Fibroblast of villous mesenchyme (primary cell): Measurements from ENCODE around the gene DEAF1. TPM values are rescaled to one million over a fixed set of nuclear protein-coding genes. Genes with fewer than 3 reads are reported as not detected.

Source experiments
- DNase-seq: peaks from one replicate; pipeline ENCODE4 v3.0.0-alpha.2; 2010; ENCODE audit warnings: low read depth
- H3K4me3 ChIP-seq: 2 replicates; pipeline ENCODE4 v1.5.1; 2011; ENCODE audit warnings: low read depth, mild to moderate bottlenecking, low read length
- total RNA-seq: library from RNA; depleted of rRNA; stranded (reverse); fragments of >200 nt; gene quantifications from 2 replicates; pipeline ENCODE4 v1.2.3, GENCODE V29; 2012
- TF ChIP-seq, protein P1 (sequence below): IDR thresholded peaks from 2 replicates; pipeline ENCODE4 v1.5.1; 2012; ENCODE audit warnings: low read depth, mild to moderate bottlenecking, low read length; ENCODE audit not compliant: insufficient read depth

DEAF1 gene
- total RNA-seq, 1 donor = 33.7 TPM

DNA sequence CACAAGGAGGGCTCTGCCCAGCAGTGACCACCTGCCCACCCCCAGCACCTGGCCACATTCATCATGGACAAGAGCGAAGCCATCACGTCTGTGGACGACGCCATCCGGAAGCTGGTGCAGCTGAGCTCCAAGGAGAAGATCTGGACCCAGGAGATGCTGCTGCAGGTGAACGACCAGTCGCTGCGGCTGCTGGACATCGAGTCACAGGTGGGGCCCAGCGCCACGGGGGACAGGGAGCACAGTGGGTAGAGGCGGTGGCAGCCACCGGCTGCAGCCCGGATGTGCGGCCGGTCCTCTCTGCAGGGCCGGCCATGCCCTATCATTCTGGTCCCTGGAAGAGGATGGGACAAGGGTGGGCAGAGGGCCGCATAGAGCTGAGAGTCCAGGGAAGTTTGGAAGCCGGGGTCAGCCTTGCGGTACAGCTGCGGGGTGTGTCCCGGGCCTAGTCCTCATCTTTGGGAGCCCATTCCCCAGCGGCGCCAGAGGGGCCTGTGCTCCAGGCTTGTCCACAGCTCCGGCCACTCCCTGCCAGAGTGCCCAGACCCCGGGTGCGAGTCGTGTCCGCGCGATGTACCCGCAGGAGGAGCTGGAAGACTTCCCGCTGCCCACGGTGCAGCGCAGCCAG lies 25.1 kb upstream of the DEAF1 start:
- DNase-seq = no peak
- TF ChIP-seq, protein P1, sequence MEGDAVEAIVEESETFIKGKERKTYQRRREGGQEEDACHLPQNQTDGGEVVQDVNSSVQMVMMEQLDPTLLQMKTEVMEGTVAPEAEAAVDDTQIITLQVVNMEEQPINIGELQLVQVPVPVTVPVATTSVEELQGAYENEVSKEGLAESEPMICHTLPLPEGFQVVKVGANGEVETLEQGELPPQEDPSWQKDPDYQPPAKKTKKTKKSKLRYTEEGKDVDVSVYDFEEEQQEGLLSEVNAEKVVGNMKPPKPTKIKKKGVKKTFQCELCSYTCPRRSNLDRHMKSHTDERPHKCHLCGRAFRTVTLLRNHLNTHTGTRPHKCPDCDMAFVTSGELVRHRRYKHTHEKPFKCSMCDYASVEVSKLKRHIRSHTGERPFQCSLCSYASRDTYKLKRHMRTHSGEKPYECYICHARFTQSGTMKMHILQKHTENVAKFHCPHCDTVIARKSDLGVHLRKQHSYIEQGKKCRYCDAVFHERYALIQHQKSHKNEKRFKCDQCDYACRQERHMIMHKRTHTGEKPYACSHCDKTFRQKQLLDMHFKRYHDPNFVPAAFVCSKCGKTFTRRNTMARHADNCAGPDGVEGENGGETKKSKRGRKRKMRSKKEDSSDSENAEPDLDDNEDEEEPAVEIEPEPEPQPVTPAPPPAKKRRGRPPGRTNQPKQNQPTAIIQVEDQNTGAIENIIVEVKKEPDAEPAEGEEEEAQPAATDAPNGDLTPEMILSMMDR = no peak
- no peak overlapping the region for H3K4me3 ChIP-seq

DNA sequence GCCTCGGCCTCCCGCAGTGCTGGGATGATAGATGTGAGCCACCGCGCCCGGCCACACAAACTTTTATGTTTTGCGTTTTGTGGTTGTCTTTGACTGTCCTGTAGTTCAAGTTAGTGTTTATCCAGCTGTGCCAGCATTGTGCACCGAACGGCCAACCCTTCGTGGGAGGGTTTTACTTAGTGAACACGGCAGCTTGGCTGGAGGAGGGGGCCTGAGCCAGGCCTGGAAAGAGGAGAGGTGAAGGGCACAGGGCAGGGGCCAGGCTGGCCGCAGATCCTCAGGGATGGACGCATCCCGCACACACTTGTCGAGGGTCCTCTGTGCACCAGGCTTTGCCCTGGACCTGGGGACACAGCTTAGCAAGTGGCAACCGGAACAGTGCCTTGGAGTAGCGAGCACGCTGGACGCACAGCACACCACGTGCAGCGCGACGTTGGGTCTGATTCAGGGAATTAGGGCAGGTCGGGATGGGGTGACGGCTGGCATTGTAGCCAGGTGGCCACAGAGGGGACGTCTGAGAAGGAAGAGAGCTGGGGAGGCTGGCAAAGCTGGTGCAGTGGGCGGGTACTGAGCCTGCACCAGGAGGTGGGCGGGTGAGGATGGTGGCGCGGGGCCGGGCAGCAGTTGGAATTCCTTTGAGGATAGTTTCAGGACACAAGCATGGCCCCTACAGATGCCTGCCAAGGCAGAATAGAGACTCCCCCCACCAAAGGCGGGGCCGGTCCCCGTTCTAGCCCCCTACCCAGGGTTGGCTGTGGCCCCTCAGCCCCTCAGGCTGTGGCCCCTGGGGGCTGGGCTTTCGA lies 24.4 kb upstream of the DEAF1 start:
- TF ChIP-seq, protein P1 = no peak
- DNase-seq = no peak
- H3K4me3 ChIP-seq = no peak overlapping the region

DNA sequence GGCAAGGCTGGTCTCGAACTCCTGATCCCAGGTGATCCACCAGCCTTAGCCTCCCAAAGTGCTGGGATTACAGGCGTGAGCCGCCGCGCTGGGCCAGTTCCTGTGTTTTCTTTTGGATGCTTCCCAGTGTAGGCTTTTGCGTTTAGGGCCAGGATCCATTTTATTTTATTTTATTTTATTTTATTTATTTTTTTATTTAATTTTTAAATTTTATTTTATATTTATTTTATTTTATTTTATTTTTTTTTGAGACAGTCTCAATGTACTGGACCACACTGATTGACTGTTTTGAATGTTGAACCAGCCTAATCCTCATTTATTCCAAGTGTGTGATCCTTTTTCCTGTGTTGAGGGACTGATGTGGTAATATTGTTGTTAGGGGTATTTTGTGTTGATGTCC lies 19.4 kb upstream of the DEAF1 start:
- TF ChIP-seq, protein P1 = no peak
- H3K4me3 ChIP-seq = no peak overlapping the region
- DNase-seq = no peak

DNA sequence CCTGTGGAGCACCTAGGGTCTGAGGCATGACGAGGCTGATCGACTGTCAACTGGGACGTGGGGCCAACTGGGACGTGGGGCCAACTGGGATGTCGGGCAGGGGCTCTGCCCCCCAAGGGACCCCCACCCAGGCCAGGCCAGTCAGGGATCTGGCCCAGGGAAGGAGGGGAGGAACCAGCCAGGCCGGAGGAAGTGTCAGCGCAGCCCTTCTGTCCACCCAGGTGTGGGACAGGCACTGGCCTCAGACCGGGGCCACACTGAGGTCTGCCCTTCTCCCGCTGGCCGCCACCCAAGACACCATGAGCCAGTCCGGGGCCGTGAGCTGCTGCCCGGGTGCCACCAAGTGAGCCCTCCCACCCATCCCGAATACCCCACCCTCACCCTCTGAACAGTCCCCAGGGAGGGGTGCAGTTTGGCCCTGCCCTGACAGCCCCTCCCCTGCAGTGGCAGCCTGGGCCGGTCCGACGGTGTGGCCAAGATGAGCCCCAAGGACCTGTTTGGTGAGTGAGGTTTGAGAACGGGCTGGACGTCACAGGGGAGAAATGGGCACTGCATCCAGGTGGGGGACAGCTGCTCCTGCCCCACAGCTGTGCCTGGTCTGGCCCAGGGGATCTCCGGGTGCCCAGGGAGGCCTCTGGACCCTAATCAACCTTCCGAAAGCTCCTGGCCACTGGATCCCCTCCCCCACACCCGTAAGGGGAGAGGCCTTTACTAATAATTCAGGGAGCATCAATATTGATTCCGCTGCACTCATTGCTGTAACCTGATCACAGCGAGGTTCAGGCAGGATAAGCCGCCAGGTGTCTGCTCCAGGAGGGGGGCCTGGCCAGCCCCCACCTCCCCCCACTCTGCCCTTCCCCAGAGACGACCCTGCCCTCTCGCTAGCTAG lies 14.3 kb upstream of the DEAF1 start:
- TF ChIP-seq, protein P1 = no peak
- H3K4me3 ChIP-seq = no peak overlapping the region
- no peak for DNase-seq

DNA sequence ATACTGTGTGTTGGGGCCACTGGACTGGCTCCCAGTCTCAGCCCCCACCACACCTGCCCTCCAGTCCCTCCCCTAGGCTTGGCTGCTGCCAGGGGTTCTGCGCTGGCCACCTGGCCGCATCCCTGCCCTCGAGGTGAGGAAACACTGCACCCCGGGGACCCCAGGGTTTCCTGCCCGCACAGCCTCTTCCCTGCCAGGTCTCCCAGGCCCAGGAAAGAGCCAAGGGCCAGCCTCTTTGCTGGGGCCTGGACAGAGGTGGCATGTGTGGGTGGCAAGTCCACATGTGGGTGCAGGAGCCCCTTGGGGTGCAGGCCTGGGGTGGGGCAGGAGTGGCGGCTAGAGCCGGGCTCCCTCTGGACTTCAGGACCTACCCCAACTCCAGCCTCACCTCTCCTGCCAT lies 13.5 kb upstream of the DEAF1 start:
- DNase-seq = no peak
- TF ChIP-seq, protein P1 = no peak
- H3K4me3 ChIP-seq = no peak overlapping the region

DNA sequence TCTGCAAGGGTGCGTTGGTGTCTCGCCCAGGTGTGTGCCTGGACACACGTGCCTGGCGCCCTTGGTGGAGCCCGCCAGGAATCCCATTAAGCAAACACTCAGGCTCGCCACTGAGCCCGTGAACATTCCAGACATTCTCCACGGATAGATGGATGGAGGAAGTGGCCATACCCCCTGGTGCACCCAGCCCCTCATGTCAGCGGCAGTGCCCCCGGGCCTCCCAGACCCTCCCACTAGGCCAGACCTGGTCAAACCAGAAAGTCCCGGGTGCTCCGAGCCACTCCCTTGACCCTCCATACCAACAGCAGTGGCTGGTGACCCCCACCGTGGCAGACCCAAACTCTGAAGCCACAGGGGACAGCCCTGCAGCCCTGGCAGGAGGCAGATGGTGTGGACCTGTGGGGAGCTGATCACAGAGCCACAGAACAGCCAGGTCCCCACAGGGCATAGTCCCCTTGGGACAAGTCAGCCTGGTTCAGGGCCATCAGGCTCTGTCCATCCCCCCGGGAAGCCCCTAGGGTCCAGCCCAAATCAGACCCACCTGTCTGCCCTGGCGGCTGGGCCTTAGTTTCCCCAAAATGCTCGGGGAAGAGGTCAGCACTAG lies 12.9 kb upstream of the DEAF1 start:
- no peak overlapping the region for H3K4me3 ChIP-seq
- TF ChIP-seq, protein P1 = no peak
- DNase-seq = no peak
